Right lobe of liver (tissue), 4 donors: ENCODE measurements around the gene MED12.

ENCODE experiments used
- CTCF ChIP-seq, 4 donors: fragments of 200-600 bp in 3 of 4; fragments of 450-650 bp in 1 of 4; IDR thresholded peaks; one replicate each; pipeline versions ENCODE4 v1.5.1 to v1.8.0; 2016 to 2022; ENCODE audit warnings: antibody characterized with exemption in 4 of 4, mild to moderate bottlenecking in 2 of 4
- POLR2A ChIP-seq: fragments of 450-650 bp; IDR thresholded peaks from one replicate; pipeline ENCODE4 v1.6.1; 2017; ENCODE audit warnings: antibody characterized with exemption, mild to moderate bottlenecking
- donor health status: DM: no; HTN: no; CAD: no.
- donor health status: DM: no; HTN: no; CAD: no.
- donor health status: DM: no; HTN: yes; CAD: no.

GRCh38 chrX:71099736-71100135, 18.7 kb upstream of the MED12 start:
- TF ChIP-seq POLR2A (no peak), CTCF (IDR thresholded peaks at IDR 0.05) (no peak)
